ENCODE data around the gene IL32. TPM values are rescaled to one million over a fixed set of nuclear protein-coding genes. Genes with fewer than 3 reads are reported as not detected.

Gene IL32
- total and polyA plus RNA-seq, 9 of the 15 experiments (the other 6 are each of a cell fraction or from before 2014, with no cell fraction given) = 0.21 to 2.2 (median 0.37) TPM; not detected in 3

- no peak; a peak in 1 of 6 replicates for TF ChIP-seq CTCF (IDR thresholded peaks at IDR 0.05 in 2 of 3, conservative IDR thresholded peaks at IDR 0.05 in 1 of 3; ENCODE audit: insufficient read depth in 2 of 3, low read depth in 1 of 3, low read length in 3 of 3)
- no peak for TF ChIP-seq HNRNPUL1 (IDR thresholded peaks at IDR 0.05; ENCODE audit: low read length)
- TF ChIP-seq ZNF282 (CRISPR knock-in tag; IDR thresholded peaks at IDR 0.05) = 0 out of 2 replicates have a peak, but pooled peaks have one; percentile 6
- TF ChIP-seq RREB1 (CRISPR knock-in tag; IDR thresholded peaks at IDR 0.05) = no peak
- no peak for TF ChIP-seq MBD2 (IDR thresholded peaks at IDR 0.05; ENCODE audit: borderline replicate concordance, low read depth)
- no peak for TF ChIP-seq SAFB2 (IDR thresholded peaks at IDR 0.05; ENCODE audit: borderline replicate concordance, low read depth, low read length, severe bottlenecking)
- TF ChIP-seq KAT7 (CRISPR knock-in tag; IDR thresholded peaks at IDR 0.05; ENCODE audit: borderline replicate concordance) = peak; percentile 94; the same call in 1 of the 2 replicates
- TF ChIP-seq ZNF518B (CRISPR knock-in tag; IDR thresholded peaks at IDR 0.05) = no peak
- no peak for TF ChIP-seq NR2C1 (IDR thresholded peaks at IDR 0.05)
- TF ChIP-seq NR2C1 (tag; IDR thresholded peaks at IDR 0.05) = no peak
- no peak for TF ChIP-seq HMG20B (CRISPR knock-in tag; IDR thresholded peaks at IDR 0.05)
- no peak for TF ChIP-seq CHAMP1 (IDR thresholded peaks at IDR 0.05)
Measured at GRCh38 chr16:3020604-3021448, 44.6 kb upstream of the IL32 start (continued).
